Transverse colon (tissue), 3 donors: ENCODE measurements around the gene PANK3.

Experiments used
- POLR2A ChIP-seq: fragments of 450-650 bp; IDR thresholded peaks from one replicate; pipeline ENCODE4 v1.6.1; 2016; ENCODE audit warnings: antibody characterized with exemption, mild to moderate bottlenecking, moderate library complexity
- TF ChIP-seq, protein P1 (sequence below), 5 experiments: fragments of 200-600 bp in 3 of 5; fragments of 450-650 bp in 2 of 5; sonication (generic) in 3 of 5; IDR thresholded peaks; 1 replicate in 2 of 5; 2 replicates in 3 of 5; pipeline ENCODE4 v1.5.1; 2016 to 2017; ENCODE audit warnings: antibody characterized with exemption in 5 of 5, inconsistent platforms in 3 of 5, mild to moderate bottlenecking in 2 of 5, moderate library complexity in 1 of 5

DNA sequence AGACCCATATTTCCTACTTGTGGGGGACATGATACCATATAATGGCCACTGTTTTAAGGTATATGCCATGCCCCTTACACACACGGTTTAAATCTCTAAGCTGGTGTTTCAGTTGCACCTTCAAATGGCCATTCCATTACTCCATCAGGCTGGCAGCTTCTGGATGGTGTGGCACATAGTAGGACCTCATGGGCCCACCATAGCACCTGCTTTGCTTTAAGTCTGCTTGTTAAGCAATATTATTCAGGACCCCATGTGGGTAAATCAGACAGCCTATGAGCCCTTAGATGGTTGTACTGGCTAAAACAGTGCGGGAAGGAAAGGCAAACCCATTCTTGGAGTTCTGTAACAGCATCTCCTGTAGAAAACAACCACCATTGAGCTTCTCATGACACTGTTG, 27.4 kb upstream of the PANK3 start:
- TF ChIP-seq, protein P1, sequence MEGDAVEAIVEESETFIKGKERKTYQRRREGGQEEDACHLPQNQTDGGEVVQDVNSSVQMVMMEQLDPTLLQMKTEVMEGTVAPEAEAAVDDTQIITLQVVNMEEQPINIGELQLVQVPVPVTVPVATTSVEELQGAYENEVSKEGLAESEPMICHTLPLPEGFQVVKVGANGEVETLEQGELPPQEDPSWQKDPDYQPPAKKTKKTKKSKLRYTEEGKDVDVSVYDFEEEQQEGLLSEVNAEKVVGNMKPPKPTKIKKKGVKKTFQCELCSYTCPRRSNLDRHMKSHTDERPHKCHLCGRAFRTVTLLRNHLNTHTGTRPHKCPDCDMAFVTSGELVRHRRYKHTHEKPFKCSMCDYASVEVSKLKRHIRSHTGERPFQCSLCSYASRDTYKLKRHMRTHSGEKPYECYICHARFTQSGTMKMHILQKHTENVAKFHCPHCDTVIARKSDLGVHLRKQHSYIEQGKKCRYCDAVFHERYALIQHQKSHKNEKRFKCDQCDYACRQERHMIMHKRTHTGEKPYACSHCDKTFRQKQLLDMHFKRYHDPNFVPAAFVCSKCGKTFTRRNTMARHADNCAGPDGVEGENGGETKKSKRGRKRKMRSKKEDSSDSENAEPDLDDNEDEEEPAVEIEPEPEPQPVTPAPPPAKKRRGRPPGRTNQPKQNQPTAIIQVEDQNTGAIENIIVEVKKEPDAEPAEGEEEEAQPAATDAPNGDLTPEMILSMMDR (IDR thresholded peaks at IDR 0.05) = no peak
- no peak for TF ChIP-seq POLR2A
